ENCODE results near the gene ACOT12. TPM values are rescaled to one million over a fixed set of nuclear protein-coding genes. Genes with fewer than 3 reads are reported as not detected.

The ACOT12 gene
- total and polyA plus RNA-seq, 2 donors (not counting 3 experiments of a cell fraction or from before 2014, with no cell fraction given) = not detected

- Histone ChIP-seq H3K4me1 (ENCODE audit: control insufficient read depth, extremely low read depth, insufficient read depth, low read length) (no peaks in the 10 kb centered on the region), H3K79me2 (ENCODE audit: control insufficient read depth, insufficient read depth, low read length) (no peaks in the 10 kb centered on the region), H2AFZ (ENCODE audit: low read depth, low read length) (no peak overlapping the region), H3K27me3 (ENCODE audit: control insufficient read depth in 2 of 2, insufficient read depth in 2 of 2, low read length in 2 of 2) (no peaks in the 10 kb centered on the region), H3K9me1 (replicated peaks; ENCODE audit: control insufficient read depth, extremely low read depth, insufficient read depth, low read length) (no peaks in the 10 kb centered on the region), H3K4me3 (replicated peaks in 1 of 3; ENCODE audit: insufficient read depth in 1 of 3, low read depth in 1 of 3, low read length in 3 of 3) (no peak overlapping the region), H3K9me3 (replicated peaks; ENCODE audit: control insufficient read depth, insufficient read depth, low read length) (no peaks in the 10 kb centered on the region), H3K9ac (replicated peaks; ENCODE audit: extremely low read depth, insufficient read depth, low read length) (no peak overlapping the region), H4K20me1 (replicated peaks; ENCODE audit: control insufficient read depth, extremely low read depth, insufficient read depth, low read length) (no peaks in the 10 kb centered on the region), H3K36me3 (ENCODE audit: control insufficient read depth in 2 of 2, extremely low read depth in 1 of 2, insufficient read depth in 2 of 2, low read length in 2 of 2) (peaks cover 0 to 2% of the 10 kb centered on the region in 2 experiments), H3K4me2 (ENCODE audit: insufficient read depth, low read length) (no peak overlapping the region), H3K27ac (ENCODE audit: insufficient read depth, low read depth, low read length) (no peak overlapping the region)
- FAIRE-seq (no peak), DNase-seq (ENCODE audit: low read depth, low spot score) (no peak)
- dilution Hi-C loops (cut with MboI; ENCODE audit: extremely low pct_ligation_motif_present, low sequenced_read_pairs) (no loop called here), intact Hi-C loops (cut with micrococcal nuclease) (no loop called here)
- no TSS peak for BruUV-seq (replicated peaks)
- TF ChIP-seq MYC (IDR thresholded peaks at IDR 0.05; ENCODE audit: low read depth, low read length) (no peak), POLR2A (IDR thresholded peaks at IDR 0.05; ENCODE audit: low read depth, low read length) (no peak), EZH2 (IDR thresholded peaks at IDR 0.05; ENCODE audit: borderline replicate concordance, low read depth, low read length, severe bottlenecking) (no peak), MAX (IDR thresholded peaks at IDR 0.05; ENCODE audit: insufficient read depth, insufficient read length) (no peak), CTCF (IDR thresholded peaks at IDR 0.05; ENCODE audit: extremely low read depth in 1 of 2, insufficient read depth in 1 of 2, low read depth in 1 of 2, low read length in 2 of 2) (no peak), GATA2 (IDR thresholded peaks at IDR 0.05; ENCODE audit: insufficient read depth, insufficient read length, low read depth, low read length) (no peak), POLR2AphosphoS5 (IDR thresholded peaks at IDR 0.05; ENCODE audit: insufficient read depth, low read depth, low read length) (no peak), FOS (IDR thresholded peaks at IDR 0.05; ENCODE audit: borderline replicate concordance, insufficient read depth, low read length) (no peak), JUN (IDR thresholded peaks at IDR 0.05; ENCODE audit: borderline replicate concordance, insufficient read depth, insufficient read length, low read depth) (no peak)
- ChIA-PET POLR2A (no interaction called here), CTCF (no interaction called here)
Observed at GRCh38 chr5:81317536-81317935, 76.4 kb downstream of the ACOT12 start.
